H1 (cell line): ENCODE data around the gene GPC6. TPM values are rescaled to one million over a fixed set of nuclear protein-coding genes. Genes with fewer than 3 reads are reported as not detected.

Experiments
- CEBPB ChIP-seq: IDR thresholded peaks from 2 replicates; pipeline ENCODE4 v1.6.1; 2012; ENCODE audit warnings: low read depth, low read length
- GABPA ChIP-seq: IDR thresholded peaks from 2 replicates; pipeline ENCODE4 v1.6.1; 2011; ENCODE audit warnings: mild to moderate bottlenecking, low read length, moderate library complexity, borderline replicate concordance; ENCODE audit not compliant: insufficient read depth
- KDM4A ChIP-seq: IDR thresholded peaks from one replicate; pipeline ENCODE4 v1.7.1; 2012; ENCODE audit warnings: low read depth, mild to moderate bottlenecking, moderate library complexity, low read length, inconsistent platforms; ENCODE audit not compliant: severe bottlenecking
- PHF8 ChIP-seq: fragments of 200-600 bp; sonication (generic); conservative IDR thresholded peaks from 2 replicates; pipeline ENCODE4 v1.7.1; 2012; ENCODE audit warnings: low read depth, mild to moderate bottlenecking, inconsistent platforms, low read length, moderate library complexity
- RBBP5 ChIP-seq: IDR thresholded peaks from 2 replicates; pipeline ENCODE4 v1.7.1; 2012; ENCODE audit warnings: low read depth, mild to moderate bottlenecking, inconsistent platforms, low read length, moderate library complexity, borderline replicate concordance
- polyA plus RNA-seq, 7 experiments: library from polyadenylated mRNA; depleted of rRNA in 3 of 7; stranded (reverse) in 5 of 7; unstranded in 2 of 7; fragments of >200 nt in 5 of 7; fragments of 200-250 nt in 2 of 7; gene quantifications; 1 replicate in 5 of 7; 2 replicates in 1 of 7; 4 replicates in 1 of 7; pipeline versions ENCODE4 v1.2.1 to v1.2.3, GENCODE V29; 2011 to 2013; ENCODE audit warnings: missing spikeins in 2 of 7, mixed read lengths in 2 of 7
- total RNA-seq: library from RNA; stranded (reverse); fragmentation: NEBNext Ultra II Directional; extraction: Animal tissue kit (Norgen Biotek cat#: 25700); gene quantifications from 2 replicates; pipeline ENCODE4 v1.2.1, GENCODE V29; 2021
- TF ChIP-seq, protein P1 (sequence below): IDR thresholded peaks from 2 replicates; pipeline ENCODE4 v1.6.1; 2011; ENCODE audit warnings: low read length, improper control_type of control experiment

The GPC6 gene
- total and polyA plus RNA-seq, 2 of the 8 experiments (the other 6 are each of a cell fraction or from before 2014, with no cell fraction given) = 5.4 to 12.0 TPM

DNA sequence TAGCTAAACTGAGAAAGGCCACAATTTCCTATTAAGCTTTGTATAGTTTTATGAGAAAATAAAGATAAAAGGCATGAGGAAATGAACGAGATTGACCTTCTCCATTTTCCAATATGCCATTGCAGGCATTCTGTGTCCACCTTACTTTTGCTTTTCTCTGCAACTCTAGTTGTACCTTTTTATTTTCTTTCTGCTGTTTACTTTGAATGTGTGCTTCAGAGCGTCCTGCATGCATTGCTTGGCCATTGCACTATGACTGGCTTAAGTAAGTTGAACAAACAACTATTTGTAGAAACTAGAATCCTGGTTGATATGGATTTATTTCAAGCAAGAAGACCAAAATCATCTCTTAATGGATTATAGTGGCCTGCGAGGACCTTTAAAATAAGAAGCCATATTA lies 510.3 kb downstream of the GPC6 start (continued):
- TF ChIP-seq, protein P1, sequence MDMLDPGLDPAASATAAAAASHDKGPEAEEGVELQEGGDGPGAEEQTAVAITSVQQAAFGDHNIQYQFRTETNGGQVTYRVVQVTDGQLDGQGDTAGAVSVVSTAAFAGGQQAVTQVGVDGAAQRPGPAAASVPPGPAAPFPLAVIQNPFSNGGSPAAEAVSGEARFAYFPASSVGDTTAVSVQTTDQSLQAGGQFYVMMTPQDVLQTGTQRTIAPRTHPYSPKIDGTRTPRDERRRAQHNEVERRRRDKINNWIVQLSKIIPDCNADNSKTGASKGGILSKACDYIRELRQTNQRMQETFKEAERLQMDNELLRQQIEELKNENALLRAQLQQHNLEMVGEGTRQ = no peak
- TF ChIP-seq KDM4A (no peak), PHF8 (no peak), RBBP5 (no peak), CEBPB (no peak), GABPA (no peak)
